ENCODE results near the gene XYLT1. TPM values are rescaled to one million over a fixed set of nuclear protein-coding genes. Genes with fewer than 3 reads are reported as not detected.

Gene XYLT1
- total and polyA plus RNA-seq, 2 of the 8 experiments (the other 6 are each of a cell fraction or from before 2014, with no cell fraction given) = 6.6 to 25.4 TPM

GRCh38 chr16:17329391-17329790, 141.4 kb downstream of the XYLT1 start:
- no peak for FAIRE-seq
- TF ChIP-seq RFX5 (IDR thresholded peaks at IDR 0.05; ENCODE audit: borderline replicate concordance, low read depth, low read length) (no peak), SP1 (IDR thresholded peaks at IDR 0.05; ENCODE audit: low read depth, low read length) (no peak), RAD21 (IDR thresholded peaks at IDR 0.05 in 1 of 2, conservative IDR thresholded peaks at IDR 0.05 in 1 of 2; ENCODE audit: low read depth in 2 of 2, low read length in 2 of 2) (no peak), SIN3A (conservative IDR thresholded peaks at IDR 0.05 in 1 of 2, IDR thresholded peaks at IDR 0.05 in 1 of 2; ENCODE audit: low read depth in 1 of 2, low read length in 2 of 2) (no peak), BRCA1 (IDR thresholded peaks at IDR 0.05; ENCODE audit: low read depth, low read length) (no peak), SRF (IDR thresholded peaks at IDR 0.05; ENCODE audit: low read depth, low read length) (no peak), CEBPB (IDR thresholded peaks at IDR 0.05; ENCODE audit: low read depth, low read length) (no peak), BCL11A (IDR thresholded peaks at IDR 0.05; ENCODE audit: low read depth in 2 of 2, low read length in 2 of 2) (no peak), SAP30 (IDR thresholded peaks at IDR 0.05; ENCODE audit: insufficient read depth, insufficient replicate concordance, low read length) (no peak), ATF2 (IDR thresholded peaks at IDR 0.05; ENCODE audit: low read length) (no peak), POLR2A (IDR thresholded peaks at IDR 0.05; ENCODE audit: control extremely low read depth in 1 of 2, low read depth in 2 of 2, low read length in 2 of 2) (no peak), YY1 (IDR thresholded peaks at IDR 0.05; ENCODE audit: low read depth, low read length) (no peak), KDM5A (IDR thresholded peaks at IDR 0.05; ENCODE audit: low read length) (no peak)

More at GRCh38 chr16:17329391-17329790, 141.4 kb downstream of the XYLT1 start:
- Histone ChIP-seq H3K14ac (ENCODE audit: insufficient read length) (no peak overlapping the region), H3K4me2 (ENCODE audit: insufficient read depth in 1 of 2, low read depth in 2 of 2, low read length in 2 of 2) (no peak overlapping the region), H3K9ac (replicated peaks in 1 of 4; ENCODE audit: extremely low read depth in 1 of 4, low read depth in 3 of 4, low read length in 3 of 4) (no peak overlapping the region), H2BK20ac (ENCODE audit: low read length) (no peak overlapping the region), H3K23me2 (ENCODE audit: low read depth, low read length) (no peaks in the 10 kb centered on the region), H3K4ac (replicated peaks; ENCODE audit: insufficient read length, low read depth, low read length) (no peak overlapping the region), H4K5ac (ENCODE audit: insufficient read length, low read depth, low read length) (no peak overlapping the region), H3K4me3 (ENCODE audit: extremely low read depth in 1 of 4, insufficient read depth in 2 of 4, low read depth in 3 of 4, low read length in 4 of 4) (no peak overlapping the region), H3K4me1 (replicated peaks in 1 of 4; ENCODE audit: control insufficient read depth in 3 of 4, insufficient read depth in 4 of 4, low read length in 3 of 4) (peaks cover 0 to 5% (median 2%) of the 10 kb centered on the region in 4 experiments; a peak in 3 of 7 replicates), H3K79me1 (ENCODE audit: low read depth, low read length) (peaks cover 7% of the 10 kb centered on the region), H2AK5ac (ENCODE audit: low read depth, low read length) (no peak overlapping the region), H3K18ac (ENCODE audit: extremely low read depth, low read length) (no peak overlapping the region), H2BK15ac (ENCODE audit: low read length) (no peak overlapping the region), H3K27me3 (replicated peaks in 1 of 4; ENCODE audit: control insufficient read depth in 3 of 4, extremely low read depth in 1 of 4, insufficient read depth in 3 of 4, low read length in 3 of 4) (no peaks in the 10 kb centered on the region), H3K23ac (ENCODE audit: insufficient read length) (no peak overlapping the region), H3K56ac (replicated peaks; ENCODE audit: insufficient read length, low read depth, low read length) (no peak overlapping the region), H2BK5ac (ENCODE audit: low read depth, low read length) (no peak overlapping the region), H2BK120ac (replicated peaks; ENCODE audit: low read depth, low read length) (no peak overlapping the region), H4K20me1 (replicated peaks in 1 of 2; ENCODE audit: control insufficient read depth in 1 of 2, insufficient read depth in 2 of 2, low read length in 2 of 2) (no peaks in the 10 kb centered on the region), H2BK12ac (ENCODE audit: low read depth, low read length) (no peak overlapping the region), H3K79me2 (ENCODE audit: control insufficient read depth in 1 of 2, insufficient read depth in 2 of 2, low read length in 2 of 2) (no peaks in the 10 kb centered on the region; a peak in 1 of 4 replicates), H4K91ac (replicated peaks; ENCODE audit: insufficient read length, low read length) (no peak overlapping the region), H4K8ac (ENCODE audit: extremely low read depth, insufficient read depth, low read length) (no peak overlapping the region), H3K27ac (ENCODE audit: low read depth, low read length) (no peak overlapping the region), H2AFZ (ENCODE audit: low read length) (no peak overlapping the region), H3K9me3 (ENCODE audit: insufficient read depth in 2 of 2, low read depth in 1 of 2, low read length in 1 of 2) (no peaks in the 10 kb centered on the region), H3K36me3 (ENCODE audit: control insufficient read depth in 2 of 4, insufficient read depth in 4 of 4, low read length in 3 of 4) (no peaks in the 10 kb centered on the region)
- CTCF ChIA-PET (ENCODE audit: partially characterized antibody) = interaction anchor here (1.5 kb wide), 1 partner anchor 50 kb away, joined by 5 read pairs; no protein-coding TSS in a partner anchor
- DNase-seq (ENCODE audit: low read depth in 1 of 2, low spot score in 2 of 2) = no peak
- POLR2A ChIA-PET (ENCODE audit: partially characterized antibody) = no interaction called here
- 87% methylated on average over 5 of the region's 5 CpGs; no CpG with 5 or more reads in 1 of the 2 experiments for WGBS, 2 experiments (ENCODE audit: extremely low coverage in 1 of 2, insufficient coverage in 1 of 2, insufficient read length in 1 of 2, insufficient replicate concordance in 2 of 2, low coverage in 1 of 2, low lambda C conversion rate in 2 of 2, missing lambda C conversion rate in 1 of 2)

Measured in H1 (cell line).